T-cell (primary cell): Measurements from ENCODE around the gene MED14. TPM values are rescaled to one million over a fixed set of nuclear protein-coding genes. Genes with fewer than 3 reads are reported as not detected.

Experiments
- ATAC-seq, 4 experiments: fragments of 200-7000 bp in 3 of 4; fragments of 150-1000 bp in 1 of 4; cut with Tn5 transposase; replicated peaks in 1 of 4; 1 replicate in 3 of 4; 2 replicates in 1 of 4; pipeline ENCODE4 v1.10.0; 2021; ENCODE audit warnings: moderate library complexity in 3 of 4, mild to moderate bottlenecking in 2 of 4, moderate number of reproducible peaks in 1 of 4
- CTCF ChIA-PET, 2 donors: fragments of 300-600 bp; sonication (Branson Sonifier 250); formaldehyde crosslinking; loops; one replicate each; lab custom pipeline; 2022; ENCODE audit warnings: antibody characterized with exemption in 2 of 2; lab: Charles Lee
- POLR2A ChIA-PET, 2 donors: fragments of 300-600 bp; sonication (Branson Sonifier 250); formaldehyde crosslinking; loops; one replicate each; lab custom pipeline; 2022; ENCODE audit warnings: antibody characterized with exemption in 2 of 2; lab: Charles Lee
- DNase-seq, 35 experiments: peaks; one replicate each; pipeline versions ENCODE4 v3.0.0 to v3.0.0-alpha.2; 2013 to 2023
- H3K27ac ChIP-seq: one replicate; pipeline ENCODE4 v1.5.1; 2013; ENCODE audit warnings: low read length
- H3K27me3 ChIP-seq, 2 experiments: replicated peaks in 1 of 2; 1 replicate in 1 of 2; 2 replicates in 1 of 2; pipeline versions ENCODE4 v1.6.1 to v1.7.0; 2013; ENCODE audit warnings: low read length in 1 of 2, mixed read lengths in 1 of 2; ENCODE audit not compliant: control insufficient read depth in 2 of 2, insufficient read depth in 2 of 2; ENCODE audit errors: extremely low read depth in 1 of 2
- H3K36me3 ChIP-seq, 2 donors: 1 replicate in 1 of 2; 2 replicates in 1 of 2; pipeline versions ENCODE4 v1.6.1 to v1.7.0; 2013; ENCODE audit warnings: low read length in 1 of 2; ENCODE audit not compliant: control insufficient read depth in 2 of 2, insufficient read depth in 1 of 2; ENCODE audit errors: extremely low read depth in 1 of 2
- H3K4me1 ChIP-seq, 2 experiments: 1 replicate in 1 of 2; 2 replicates in 1 of 2; pipeline versions ENCODE4 v1.6.1 to v1.7.0; 2013; ENCODE audit warnings: low read length in 2 of 2, mixed read lengths in 1 of 2; ENCODE audit not compliant: insufficient read depth in 2 of 2, control insufficient read depth in 1 of 2; ENCODE audit errors: extremely low read depth in 1 of 2
- H3K4me3 ChIP-seq, 2 donors: 1 replicate in 1 of 2; 2 replicates in 1 of 2; pipeline versions ENCODE4 v1.5.1 to v1.7.0; 2013; ENCODE audit warnings: mild to moderate bottlenecking in 2 of 2, low read length in 1 of 2, moderate library complexity in 1 of 2; ENCODE audit not compliant: control insufficient read depth in 1 of 2; ENCODE audit errors: extremely low read depth in 1 of 2
- H3K9me3 ChIP-seq: 2 replicates; pipeline ENCODE4 v1.7.0; 2013
- H3K27ac Mint-ChIP-seq, 2 donors: one replicate each; pipeline ENCODE4 v1.8.0; 2020 to 2021; ENCODE audit warnings: mild to moderate bottlenecking in 2 of 2, mixed read lengths in 2 of 2
- H3K27me3 Mint-ChIP-seq, 2 donors: one replicate each; pipeline ENCODE4 v1.8.0; 2021 to 2022; ENCODE audit warnings: mixed read lengths in 2 of 2
- H3K36me3 Mint-ChIP-seq: one replicate; pipeline ENCODE4 v1.8.0; 2021; ENCODE audit warnings: mixed read lengths
- H3K4me1 Mint-ChIP-seq, 3 donors: one replicate each; pipeline ENCODE4 v1.8.0; 2020 to 2022; ENCODE audit warnings: mixed read lengths in 3 of 3, mild to moderate bottlenecking in 1 of 3
- H3K4me3 Mint-ChIP-seq, 3 donors: one replicate each; pipeline ENCODE4 v1.8.0; 2020 to 2022; ENCODE audit warnings: mild to moderate bottlenecking in 3 of 3, mixed read lengths in 3 of 3, moderate library complexity in 3 of 3
- H3K9me3 Mint-ChIP-seq, 3 donors: one replicate each; pipeline ENCODE4 v1.8.0; 2020 to 2022; ENCODE audit warnings: mixed read lengths in 3 of 3
- WGBS: methylation state at CpG from one replicate; pipeline ENCODE4 v1.1.5; 2013; ENCODE audit warnings: missing lambda C conversion rate; ENCODE audit not compliant: insufficient coverage; 5-methylcytosine and 5-hydroxymethylcytosine counted together
- total RNA-seq, 35 experiments: library from RNA in 6 of 35; stranded (reverse) in 6 of 35; fragments of 120-200 nt in 1 of 35; gene quantifications; one replicate each; pipeline versions ENCODE4 v1.2.1 to v1.2.4 and lab custom pipeline; 2013 to 2026

Gene MED14
- total RNA-seq, 5 donors from 2014 or later (not counting 1 experiment from before 2014, with no cell fraction given): 30.7 to 56.0 (median 43.2) TPM

- ChIA-PET CTCF (no interaction called here), POLR2A (no interaction called here)
- H3K4me3 ChIP-seq: no peak overlapping the region
- Mint-ChIP-seq H3K36me3 (peaks cover 38% of the 10 kb centered on the region), H3K9me3 (no peaks in the 10 kb centered on the region), H3K4me3 (no peak overlapping the region), H3K27me3 (no peaks in the 10 kb centered on the region), H3K27ac (no peak overlapping the region), H3K4me1 (peaks cover 16 to 28% (median 26%) of the 10 kb centered on the region in 3 donors)
- ATAC-seq (no peak), DNase-seq (no peak)
- no peaks in the 10 kb centered on the region for H3K27me3 ChIP-seq
- H3K36me3 ChIP-seq: peaks cover 18 to 84% of the 10 kb centered on the region in 2 donors
- no peak overlapping the region for H3K27ac ChIP-seq
- peaks cover 0 to 4% of the 10 kb centered on the region in 2 experiments for H3K4me1 ChIP-seq
- WGBS: 100% methylated on average over 3 of the region's 4 CpGs
- no peaks in the 10 kb centered on the region for H3K9me3 ChIP-seq
Observed at GRCh38 chrX:40632199-40632598, 103.1 kb downstream of the MED14 start.

GRCh38 chrX:40628506-40628905 lies 106.8 kb downstream of the MED14 start:
- Mint-ChIP-seq H3K27ac (no peak overlapping the region), H3K9me3 (no peaks in the 10 kb centered on the region), H3K36me3 (peaks cover 22% of the 10 kb centered on the region), H3K4me1 (peaks cover 0 to 11% (median 5%) of the 10 kb centered on the region in 3 donors), H3K27me3 (no peaks in the 10 kb centered on the region), H3K4me3 (no peak overlapping the region)
- Histone ChIP-seq H3K36me3 (peaks cover 18 to 47% of the 10 kb centered on the region in 2 donors), H3K27me3 (no peaks in the 10 kb centered on the region), H3K4me3 (no peak overlapping the region), H3K9me3 (no peaks in the 10 kb centered on the region), H3K4me1 (no peaks in the 10 kb centered on the region), H3K27ac (no peak overlapping the region)
- ATAC-seq (no peak), DNase-seq (no peak)
- 100% methylated on average over 1 of the region's 5 CpGs for WGBS
- CTCF ChIA-PET: no interaction called here
- POLR2A ChIA-PET: no interaction called here

DNA sequence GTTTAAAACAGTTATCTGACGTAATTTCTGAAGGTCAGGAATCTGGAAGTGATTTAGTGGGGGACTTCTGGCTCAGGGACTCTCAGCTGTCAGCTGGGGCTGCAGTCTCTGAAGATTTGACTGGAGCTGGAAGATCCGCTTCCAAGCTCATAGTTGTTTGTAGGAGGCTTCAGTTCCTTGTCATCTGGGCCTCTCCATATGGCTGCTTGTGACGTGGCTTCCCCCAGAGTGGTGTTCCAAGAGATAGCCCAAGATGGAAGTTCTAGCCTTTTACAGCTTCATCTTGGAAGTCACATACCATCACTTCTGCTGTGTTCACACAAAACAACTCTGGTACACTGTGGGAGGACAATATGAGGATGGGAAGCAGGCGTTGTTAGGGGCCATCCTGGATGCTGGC lies 110.0 kb downstream of the MED14 start:
- no peaks in the 10 kb centered on the region for H3K4me1 Mint-ChIP-seq
- ATAC-seq (no peak), DNase-seq (no peak)
- Histone ChIP-seq H3K4me3 (no peak overlapping the region), H3K9me3 (no peaks in the 10 kb centered on the region), H3K4me1 (no peaks in the 10 kb centered on the region), H3K36me3 (peaks cover 15 to 25% of the 10 kb centered on the region in 2 donors), H3K27ac (no peak overlapping the region), H3K27me3 (no peaks in the 10 kb centered on the region)
- no peaks in the 10 kb centered on the region for H3K9me3 Mint-ChIP-seq
- ChIA-PET POLR2A (no interaction called here), CTCF (interaction anchor here in 1 of 2 donors (1.0 kb wide), 1 partner anchor 68 kb away, joined by 3 read pairs; no protein-coding TSS in a partner anchor)
- no CpG with 5 or more reads among the region's 4 CpGs for WGBS
- peaks cover 9% of the 10 kb centered on the region for H3K36me3 Mint-ChIP-seq
- H3K27me3 Mint-ChIP-seq: no peaks in the 10 kb centered on the region
- H3K4me3 Mint-ChIP-seq: no peak overlapping the region
- H3K27ac Mint-ChIP-seq: no peak overlapping the region

- H3K27me3 Mint-ChIP-seq: no peaks in the 10 kb centered on the region
- ATAC-seq: no peak
- ChIA-PET CTCF (no interaction called here), POLR2A (no interaction called here)
- Histone ChIP-seq H3K4me1 (no peaks in the 10 kb centered on the region), H3K36me3 (peaks cover 10 to 14% of the 10 kb centered on the region in 2 donors), H3K9me3 (no peaks in the 10 kb centered on the region), H3K4me3 (no peak overlapping the region), H3K27me3 (no peaks in the 10 kb centered on the region), H3K27ac (no peak overlapping the region)
- H3K27ac Mint-ChIP-seq: no peak overlapping the region
- DNase-seq: no peak
- H3K9me3 Mint-ChIP-seq: no peaks in the 10 kb centered on the region
- H3K4me3 Mint-ChIP-seq: no peak overlapping the region
- no peaks in the 10 kb centered on the region for H3K4me1 Mint-ChIP-seq
- peaks cover 9% of the 10 kb centered on the region for H3K36me3 Mint-ChIP-seq
- 98% methylated on average over 10 of the region's 32 CpGs for WGBS
Observed at GRCh38 chrX:40623665-40624064, 111.7 kb downstream of the MED14 start.

- no peak within 1 kb of the TSS for H3K4me3 ChIP-seq
- ChIA-PET CTCF (no interaction called here), POLR2A (no interaction called here)
- no peaks in the 10 kb centered on the region for H3K4me1 Mint-ChIP-seq
- DNase-seq (no peak), ATAC-seq (no peak)
- no peaks in the 10 kb centered on the region for H3K9me3 ChIP-seq
- no peak within 1 kb of the TSS for H3K4me3 Mint-ChIP-seq
- no peak within 1 kb of the TSS for H3K27ac Mint-ChIP-seq
- H3K36me3 Mint-ChIP-seq: peaks cover 6% of the 10 kb centered on the region
- H3K27ac ChIP-seq: no peak within 1 kb of the TSS
- H3K9me3 Mint-ChIP-seq: no peaks in the 10 kb centered on the region
- peaks cover 7 to 8% of the 10 kb centered on the region in 2 donors for H3K36me3 ChIP-seq
- H3K27me3 Mint-ChIP-seq: no peaks in the 10 kb centered on the region
- H3K27me3 ChIP-seq: no peaks in the 10 kb centered on the region
- no peaks in the 10 kb centered on the region for H3K4me1 ChIP-seq
- WGBS: 95% methylated on average over 38 of the region's 38 CpGs
Observed at GRCh38 chrX:40623139-40623536, 112.2 kb downstream of the MED14 start, which contains the start of gene MPC1L. Gene MPC1L (plus strand): TSS chrX:40623428. CDS start chrX:40623566, 138 bp downstream.

DNA sequence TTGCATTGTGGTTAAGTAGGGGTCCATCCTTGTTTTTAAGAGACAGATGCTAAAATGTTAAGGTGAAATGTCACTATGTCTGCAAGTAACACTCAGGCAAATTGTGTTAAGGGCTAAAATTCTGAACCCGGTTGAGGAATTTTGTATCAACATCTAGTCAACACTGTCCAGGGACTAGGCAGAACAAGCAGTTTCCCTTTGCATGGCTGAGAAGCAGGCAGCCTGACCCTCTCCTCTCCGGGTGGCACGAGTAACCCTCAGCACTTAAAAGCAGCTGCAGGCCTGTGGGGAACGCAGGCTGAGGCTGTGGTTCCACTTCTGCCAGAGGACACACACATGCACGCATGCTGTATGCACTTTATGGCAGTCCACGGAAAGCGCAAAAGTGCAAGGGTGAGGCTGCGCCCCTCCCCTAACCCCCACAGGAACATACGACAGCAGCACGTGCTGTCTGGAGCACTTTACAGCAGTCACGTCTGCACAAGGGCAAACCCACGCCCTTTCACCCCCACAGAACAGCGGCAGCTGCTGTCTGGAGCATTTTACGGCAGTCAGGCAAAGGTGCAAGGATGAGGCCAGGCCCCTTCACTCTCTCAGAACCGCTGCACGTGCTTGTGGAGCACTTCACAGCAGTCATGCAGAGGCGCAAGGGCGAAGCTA lies 112.7 kb downstream of the MED14 start:
- Mint-ChIP-seq H3K27me3 (no peaks in the 10 kb centered on the region), H3K4me3 (no peak overlapping the region), H3K36me3 (peaks cover 3% of the 10 kb centered on the region), H3K4me1 (no peaks in the 10 kb centered on the region), H3K27ac (no peak overlapping the region), H3K9me3 (no peaks in the 10 kb centered on the region)
- no peak for DNase-seq
- Histone ChIP-seq H3K36me3 (peaks cover 4 to 7% of the 10 kb centered on the region in 2 donors), H3K27me3 (no peaks in the 10 kb centered on the region), H3K4me3 (no peak overlapping the region), H3K4me1 (no peaks in the 10 kb centered on the region), H3K27ac (no peak overlapping the region), H3K9me3 (no peaks in the 10 kb centered on the region)
- ChIA-PET CTCF (no interaction called here), POLR2A (no interaction called here)
- 94% methylated on average over 9 of the region's 18 CpGs for WGBS
- no peak for ATAC-seq
